GM12878 (cell line): ENCODE data around the gene TRIM38. TPM values are rescaled to one million over a fixed set of nuclear protein-coding genes. Genes with fewer than 3 reads are reported as not detected.
A peak's percentile ranks its signal among the peaks of the same experiment; 100 is the strongest.

Source experiments
- ATAC-seq: fragments of 200-7000 bp; cut with Tn5 transposase; 3 replicates; pipeline ENCODE4 v1.9.1; 2020; ENCODE audit warnings: mild to moderate bottlenecking, moderate library complexity
- BruUV-seq: library from RNA; stranded (reverse); fragments of 400-500 nt; replicated peaks from 2 replicates; lab custom pipeline; 2021; lab: Mats Ljungman, UMichigan
- CTCF ChIA-PET: fragments of 300-600 bp; sonication (Branson Sonifier 250); formaldehyde crosslinking; extraction: SDS; loops from one replicate; lab custom pipeline; 2021; ENCODE audit warnings: inconsistent platforms; lab: Yijun Ruan, JAX
- POLR2A ChIA-PET: fragments of 350-600 bp; formaldehyde crosslinking; extraction: SDS; loops from one replicate; lab custom pipeline; 2021; ENCODE audit warnings: inconsistent platforms; lab: Charles Lee
- RAD21 ChIA-PET: fragments of 300-600 bp; sonication (Branson Sonifier 250); formaldehyde crosslinking; loops from one replicate; lab custom pipeline; 2023; ENCODE audit warnings: antibody characterized with exemption; ENCODE audit not compliant: unreplicated experiment; lab: Charles Lee
- SMC1A ChIA-PET: fragments of 300-600 bp; sonication (Branson Sonifier 250); formaldehyde crosslinking; loops from one replicate; lab custom pipeline; 2023; ENCODE audit not compliant: unreplicated experiment, uncharacterized antibody; lab: Charles Lee
- DNase-seq: peaks from one replicate; pipeline ENCODE4 v3.0.0-alpha.2; 2011; ENCODE audit warnings: low read depth, low spot score
- FAIRE-seq: peaks from 3 replicates; lab custom pipeline; 2011; peaks lifted over from hg19 to GRCh38; lab: Jason Lieb, UNC
- H2AFZ ChIP-seq: 2 replicates; pipeline ENCODE4 v1.6.0; 2011; ENCODE audit warnings: low read depth, low read length, control low read depth; ENCODE audit not compliant: control insufficient read depth
- H3K27ac ChIP-seq: 2 replicates; pipeline ENCODE4 v1.5.1; 2011; ENCODE audit warnings: control low read depth; ENCODE audit not compliant: control insufficient read depth, insufficient read depth
- H3K27me3 ChIP-seq, 2 experiments: replicated peaks in 1 of 2; 2 replicates each; pipeline versions ENCODE4 v1.6.0 to v1.6.1; 2011; ENCODE audit warnings: low read length in 1 of 2; ENCODE audit not compliant: control insufficient read depth in 2 of 2, insufficient read depth in 2 of 2
- H3K36me3 ChIP-seq, 2 experiments: 2 replicates each; pipeline ENCODE4 v1.5.1; 2011; ENCODE audit warnings: low read length in 1 of 2; ENCODE audit not compliant: control insufficient read depth in 2 of 2, insufficient read depth in 2 of 2
- H3K4me1 ChIP-seq: 2 replicates; pipeline ENCODE4 v1.6.1; 2011; ENCODE audit warnings: mild to moderate bottlenecking, low read length, moderate library complexity, mixed read lengths; ENCODE audit not compliant: control insufficient read depth, insufficient read depth
- H3K4me2 ChIP-seq: 2 replicates; pipeline ENCODE4 v1.6.0; 2011; ENCODE audit warnings: control low read depth; ENCODE audit not compliant: control insufficient read depth, insufficient read depth
- H3K4me3 ChIP-seq: fragments of 200-600 bp; sonication (generic); 2 replicates; pipeline ENCODE4 v1.5.1; 2016
- H3K79me2 ChIP-seq: 2 replicates; pipeline ENCODE4 v1.6.0; 2011; ENCODE audit warnings: low read length; ENCODE audit not compliant: control insufficient read depth, insufficient read depth
- H3K9ac ChIP-seq: 2 replicates; pipeline ENCODE4 v1.8.0; 2011; ENCODE audit warnings: low read length, control low read depth, mixed read lengths; ENCODE audit not compliant: control insufficient read depth, insufficient read depth
- H3K9me3 ChIP-seq: replicated peaks from 3 replicates; pipeline ENCODE4 v1.5.1; 2011; ENCODE audit warnings: mild to moderate bottlenecking, low read length; ENCODE audit not compliant: control insufficient read depth, insufficient read depth
- H4K20me1 ChIP-seq: 2 replicates; pipeline ENCODE4 v1.6.0; 2011; ENCODE audit not compliant: control insufficient read depth, insufficient read depth
- CEBPZ ChIP-seq: fragments of 150-350 bp; IDR thresholded peaks from 2 replicates; pipeline ENCODE4 v1.6.1; 2016; ENCODE audit warnings: low read depth, low read length
- CHD4 ChIP-seq: fragments of 200-600 bp; sonication (generic); IDR thresholded peaks from 2 replicates; pipeline ENCODE4 v1.6.1; 2016; ENCODE audit warnings: mild to moderate bottlenecking
- CREB1 ChIP-seq: IDR thresholded peaks from 2 replicates; pipeline ENCODE4 v1.6.1; 2012; ENCODE audit warnings: low read depth, mild to moderate bottlenecking, inconsistent platforms
- CTCF ChIP-seq, 3 experiments: IDR thresholded peaks in 2 of 3; conservative IDR thresholded peaks in 1 of 3; 2 replicates each; pipeline ENCODE4 v1.5.1; 2011; ENCODE audit warnings: low read depth in 3 of 3, low read length in 3 of 3, mild to moderate bottlenecking in 3 of 3, control low read depth in 2 of 3, moderate library complexity in 2 of 3, inconsistent platforms in 1 of 3, mixed read lengths in 1 of 3; ENCODE audit not compliant: control insufficient read depth in 2 of 3, insufficient read depth in 1 of 3; ENCODE audit errors: extremely low read depth in 1 of 3
- HDAC6 ChIP-seq: fragments of 200-600 bp; sonication (generic); IDR thresholded peaks from one replicate; pipeline ENCODE4 v1.8.0; 2017; ENCODE audit warnings: antibody characterized with exemption; ENCODE audit not compliant: unreplicated experiment
- IKZF2 ChIP-seq, 2 experiments: fragments of 450-650 bp; IDR thresholded peaks; 2 replicates each; pipeline ENCODE4 v1.6.1; 2017; ENCODE audit warnings: mild to moderate bottlenecking in 2 of 2, moderate library complexity in 2 of 2
- KAT2A ChIP-seq: conservative IDR thresholded peaks from 2 replicates; pipeline ENCODE4 v1.6.1; 2011; ENCODE audit warnings: low read depth, low read length; ENCODE audit not compliant: control insufficient read depth
- NKRF ChIP-seq: fragments of 450-650 bp; conservative IDR thresholded peaks from 2 replicates; pipeline ENCODE4 v1.6.1; 2017; ENCODE audit warnings: mild to moderate bottlenecking, moderate library complexity
- NRF1 ChIP-seq: conservative IDR thresholded peaks from 2 replicates; pipeline ENCODE4 v1.6.1; 2011; ENCODE audit warnings: mild to moderate bottlenecking, low read depth, low read length, improper control_type of control experiment
- PML ChIP-seq: IDR thresholded peaks from 2 replicates; pipeline ENCODE4 v1.6.1; 2012; ENCODE audit warnings: low read length, inconsistent platforms
- RB1 ChIP-seq: fragments of 450-650 bp; formaldehyde crosslinking; IDR thresholded peaks from 2 replicates; pipeline ENCODE4 v1.6.1; 2017; ENCODE audit warnings: mild to moderate bottlenecking, borderline replicate concordance
- SIN3A ChIP-seq: IDR thresholded peaks from 2 replicates; pipeline ENCODE4 v1.6.1; 2012; ENCODE audit warnings: low read depth, low read length, improper control_type of control experiment
- TAF1 ChIP-seq: IDR thresholded peaks from 2 replicates; pipeline ENCODE4 v1.6.1; 2011; ENCODE audit warnings: mild to moderate bottlenecking, low read depth, low read length, borderline replicate concordance
- ZNF207 ChIP-seq: fragments of 450-650 bp; IDR thresholded peaks from 2 replicates; pipeline ENCODE4 v1.6.1; 2014; ENCODE audit warnings: antibody characterized with exemption, mild to moderate bottlenecking, borderline replicate concordance
- WGBS: methylation state at CpG from one replicate; pipeline ENCODE4 v1.1.6; 2016; ENCODE audit warnings: low lambda C conversion rate; ENCODE audit not compliant: insufficient replicate concordance, insufficient coverage; ENCODE audit errors: missing lambda C conversion rate; 5-methylcytosine and 5-hydroxymethylcytosine counted together
- in situ Hi-C: fragments of 300-500 bp; cut with MboI; formaldehyde crosslinking; loops from 9 replicates; pipeline ENCODE4 v1.14.3; 2018; ENCODE audit warnings: mixed read lengths
- intact Hi-C: fragments of 100-400 bp; cut with micrococcal nuclease; formaldehyde crosslinking; loops from one replicate; pipeline ENCODE4 v1.14.2; 2022; ENCODE audit not compliant: unreplicated experiment
- polyA plus RNA-seq, 11 experiments: library from polyadenylated mRNA; depleted of rRNA in 4 of 11; unstranded in 6 of 11; stranded (reverse) in 5 of 11; fragments of >200 nt; fragmentation: Nextera tagmentation in 4 of 11; fragmentation: Illumina TruSeq in 1 of 11; extraction: Ambion mirVana in 4 of 11; extraction: Trizol in 1 of 11; gene quantifications; 1 replicate in 1 of 11; 2 replicates in 10 of 11; pipeline versions ENCODE4 v1.2.1 to v1.2.3, GENCODE V29; 2011 to 2016; ENCODE audit warnings: inconsistent platforms in 2 of 11, missing spikeins in 2 of 11, low read depth in 1 of 11
- total RNA-seq, 4 experiments: library from RNA; depleted of rRNA in 3 of 4; stranded (reverse); fragments of >200 nt in 3 of 4; fragmentation: Illumina TruSeq in 1 of 4; extraction: Trizol in 1 of 4; gene quantifications; 2 replicates each; pipeline versions ENCODE4 v1.2.1 to v1.2.3, GENCODE V29; 2013 to 2021

The TRIM38 gene
- total and polyA plus RNA-seq, 10 of the 15 experiments (the other 5 are each of a cell fraction or from before 2014, with no cell fraction given) = 4.5 to 14.7 (median 11.1) TPM

DNA sequence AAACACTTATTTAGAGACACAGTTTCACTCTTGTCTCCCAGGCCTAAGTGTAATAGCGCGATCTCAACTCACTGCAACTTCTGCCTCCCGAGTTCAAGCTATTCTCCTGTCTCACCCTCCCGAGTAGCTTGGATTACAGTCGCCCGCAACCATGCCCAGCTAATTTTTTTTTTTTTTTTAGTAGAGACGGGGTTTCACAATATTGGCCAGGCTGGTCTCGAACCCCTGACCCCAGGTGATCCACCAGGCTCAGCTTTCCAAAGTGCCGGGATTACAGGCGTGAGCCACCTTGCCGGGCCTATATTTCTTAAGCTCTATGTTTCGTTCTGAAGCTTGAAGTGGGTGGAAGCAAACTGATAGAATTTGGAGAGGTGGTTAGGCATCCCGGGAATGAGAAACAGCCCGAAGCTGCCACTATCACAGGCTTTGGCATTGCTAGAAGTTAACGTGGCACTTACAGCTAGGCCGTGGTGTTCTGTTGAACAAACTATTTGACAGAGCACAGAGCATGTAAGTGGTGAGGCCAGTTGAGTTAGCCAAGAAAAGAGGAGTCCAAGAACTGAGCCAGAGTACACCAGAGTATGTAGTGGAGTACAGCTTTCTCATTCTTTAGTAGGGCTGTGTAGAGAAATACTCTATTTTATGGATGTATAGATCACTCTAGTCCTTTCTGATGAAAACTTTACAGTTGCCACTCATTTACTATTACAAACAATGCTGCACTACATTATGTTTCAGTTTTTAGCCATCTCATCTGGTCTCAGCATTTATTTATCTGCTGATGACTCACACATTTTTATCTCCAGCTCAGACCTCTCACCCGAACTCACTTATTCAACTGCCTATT, 62.7 kb downstream of the TRIM38 start:
- CTCF ChIA-PET = interaction anchor here (0.6 to 12.3 kb wide), 16 partner anchors 9 to 147 kb away, joined by 3 to 117 read pairs (median 6); a partner anchor contains a TSS
- WGBS = 88% methylated on average over 17 of the region's 17 CpGs
- peak overlapping the region; percentile 95 for H3K27ac ChIP-seq
- BruUV-seq = no TSS peak
- no peaks in the 10 kb centered on the region for H3K36me3 ChIP-seq
- no peaks in the 10 kb centered on the region for H3K9me3 ChIP-seq
- TF ChIP-seq HDAC6 (no peak), RB1 (no peak), NRF1 (no peak), CHD4 (no peak), PML (no peak), CEBPZ (no peak), NKRF (no peak), SIN3A (no peak), IKZF2 (IDR thresholded peaks at IDR 0.05) (no peak), KAT2A (no peak), ZNF207 (no peak), CREB1 (no peak), CTCF (IDR thresholded peaks at IDR 0.05 in 2 of 3, conservative IDR thresholded peaks at IDR 0.05 in 1 of 3; ENCODE audit: control insufficient read depth in 2 of 3, extremely low read depth in 1 of 3, insufficient read depth in 1 of 3, low read depth in 3 of 3, low read length in 3 of 3) (no peak), TAF1 (no peak)
- intact Hi-C loops = loop anchor here (10.0 kb wide), 1 partner anchor 1090 kb away; the partner anchor contains the start of gene RIPOR2
- POLR2A ChIA-PET = interaction anchor here (0.6 to 2.3 kb wide), 16 partner anchors 9 to 248 kb away, joined by 3 to 12 read pairs (median 4); a partner anchor contains a TSS
- peak overlapping the region; percentile 73 for H3K9ac ChIP-seq
- no peak overlapping the region; the same call in 1 of the 2 replicates for H2AFZ ChIP-seq
- RAD21 ChIA-PET = interaction anchor here (0.9 to 2.8 kb wide), 13 partner anchors 15 to 94 kb away, joined by 3 to 17 read pairs (median 6); a partner anchor contains a TSS
- DNase-seq (no peak), ATAC-seq (no peak), FAIRE-seq (no peak)
- no peaks in the 10 kb centered on the region for H3K79me2 ChIP-seq
- H4K20me1 ChIP-seq = no peaks in the 10 kb centered on the region
- peaks cover 12% of the 10 kb centered on the region for H3K4me1 ChIP-seq
- H3K27me3 ChIP-seq = no peaks in the 10 kb centered on the region
- SMC1A ChIA-PET = interaction anchor here (0.7 to 4.4 kb wide), 14 partner anchors 13 to 98 kb away, joined by 3 to 27 read pairs (median 9); a partner anchor contains a TSS
- peak overlapping the region; percentile 84 for H3K4me2 ChIP-seq
- in situ Hi-C loops = no loop called here
- peak overlapping the region; percentile 47 for H3K4me3 ChIP-seq
